Activated CD8-positive, alpha-beta T cell treated with anti-CD3 and anti-CD28 coated beads, Interleukin-2, amount 10 ng/mL, durations not matched to agents 7 days and 5 days (primary cell): ENCODE data around the gene ATP8B3. TPM values are rescaled to one million over a fixed set of nuclear protein-coding genes. Genes with fewer than 3 reads are reported as not detected.

Experiments
- microRNA-seq: library from miRNA; unstranded; fragments of <30 nt; microRNA quantifications from one replicate; pipeline ENCODE4 v1.2.0, GENCODE V29; 2022
- total RNA-seq, 2 experiments: library from RNA; stranded (reverse); gene quantifications; one replicate each; pipeline ENCODE4 v1.2.3, GENCODE V29; 2021

ATP8B3 gene
- total RNA-seq, 2 experiments from 2014 or later, result 20.2 to 27.8 TPM

Small RNA genes lying within 50 kb of the gene (microRNA-seq; reads per million reads assigned to microRNA genes)
- gene MIR1909, result 5.7 reads per million, percentile 7 among the genes with 10 or more reads in this experiment

Other genes with a start within 250 kb of the ATP8B3 start
- gene MEX3D, start 244.0 kb downstream of the ATP8B3 start, total RNA-seq, result 10 to 100 TPM; 12.2 to 12.5 TPM
- gene MBD3, start 219.4 kb downstream of the ATP8B3 start, total RNA-seq, result 100 to 1,000 TPM in 1 of 2 experiments, 10 to 100 TPM in 1; 98.4 to 102 TPM
- gene UQCR11, start 206.8 kb downstream of the ATP8B3 start, total RNA-seq, result 100 to 1,000 TPM; 180 to 195 TPM
- 100 to 1,000 TPM; 130 to 137 TPM for gene TCF3, start 159.7 kb downstream of the ATP8B3 start, total RNA-seq
- not detected for gene ONECUT3, start 58.8 kb downstream of the ATP8B3 start, total RNA-seq
- gene REXO1, start 36.2 kb upstream of the ATP8B3 start, total RNA-seq, result 10 to 100 TPM; 47.9 to 52.9 TPM
- 10 to 100 TPM; 26.5 to 29.8 TPM for gene KLF16, start 51.3 kb upstream of the ATP8B3 start, total RNA-seq
- gene ABHD17A, start 73.2 kb upstream of the ATP8B3 start, total RNA-seq, result 100 to 1,000 TPM; 181 to 196 TPM
- gene ADAT3, start 93.1 kb upstream of the ATP8B3 start, total RNA-seq, result 10 to 100 TPM in 1 of 2 experiments, 1 to 10 TPM in 1; 9.9 to 11.0 TPM
- 10 to 100 TPM; 29.9 to 37.2 TPM for gene SCAMP4, start 93.1 kb upstream of the ATP8B3 start, total RNA-seq
- gene CSNK1G2, start 128.9 kb upstream of the ATP8B3 start, total RNA-seq, result 100 to 1,000 TPM; 103 to 105 TPM
- gene BTBD2, start 203.4 kb upstream of the ATP8B3 start, total RNA-seq, result 10 to 100 TPM; 48.2 to 53.4 TPM
- gene MKNK2, start 239.0 kb upstream of the ATP8B3 start, total RNA-seq, result 100 to 1,000 TPM; 332 to 348 TPM